Mesendoderm (in vitro differentiated cells): Measurements from ENCODE around the gene STOML1.

Experiments used
- DNase-seq: peaks from one replicate; pipeline ENCODE4 v3.0.0; 2013
- H2AK5ac ChIP-seq: 2 replicates; pipeline ENCODE4 v1.6.1; 2013; ENCODE audit warnings: low read length, inconsistent platforms
- H2BK120ac ChIP-seq: 2 replicates; pipeline ENCODE4 v1.6.1; 2013; ENCODE audit warnings: low read depth, mild to moderate bottlenecking, low read length, moderate library complexity, mixed read lengths
- H2BK15ac ChIP-seq: replicated peaks from 2 replicates; pipeline ENCODE4 v1.6.1; 2013; ENCODE audit warnings: low read depth, mild to moderate bottlenecking, moderate library complexity
- H2BK5ac ChIP-seq: 2 replicates; pipeline ENCODE4 v1.6.1; 2013; ENCODE audit warnings: low read length, inconsistent platforms
- H3K18ac ChIP-seq: 2 replicates; pipeline ENCODE4 v1.6.1; 2013; ENCODE audit warnings: mild to moderate bottlenecking, low read length, mixed read lengths
- H3K23ac ChIP-seq: one replicate; pipeline ENCODE4 v1.6.1; 2013; ENCODE audit warnings: low read length
- H3K27ac ChIP-seq: 2 replicates; pipeline ENCODE4 v1.5.1; 2013; ENCODE audit warnings: low read depth, mild to moderate bottlenecking, inconsistent platforms, low read length, moderate library complexity
- H3K27me3 ChIP-seq: 2 replicates; pipeline ENCODE4 v1.6.1; 2013; ENCODE audit warnings: low read length, control low read depth, mild to moderate bottlenecking, inconsistent platforms; ENCODE audit not compliant: insufficient read depth, poor library complexity
- H3K36me3 ChIP-seq: 2 replicates; pipeline ENCODE4 v1.6.1; 2013; ENCODE audit warnings: low read length, inconsistent platforms; ENCODE audit not compliant: control insufficient read depth, insufficient read depth
- H3K4ac ChIP-seq: one replicate; pipeline ENCODE4 v1.6.1; 2013; ENCODE audit warnings: low read depth, mild to moderate bottlenecking, low read length, moderate library complexity
- H3K4me1 ChIP-seq: 2 replicates; pipeline ENCODE4 v1.6.1; 2013; ENCODE audit warnings: low read depth, low read length, inconsistent platforms; ENCODE audit not compliant: control insufficient read depth
- H3K4me2 ChIP-seq: 2 replicates; pipeline ENCODE4 v1.6.1; 2013; ENCODE audit warnings: low read length
- H3K4me3 ChIP-seq: 2 replicates; pipeline ENCODE4 v1.5.1; 2013; ENCODE audit warnings: mild to moderate bottlenecking, low read length
- H3K56ac ChIP-seq: one replicate; pipeline ENCODE4 v1.6.1; 2013; ENCODE audit warnings: low read length
- H3K79me1 ChIP-seq: 2 replicates; pipeline ENCODE4 v1.6.1; 2013; ENCODE audit warnings: low read length, inconsistent platforms
- H3K79me2 ChIP-seq: 2 replicates; pipeline ENCODE4 v1.6.1; 2013; ENCODE audit warnings: mild to moderate bottlenecking, low read length; ENCODE audit not compliant: control insufficient read depth, insufficient read depth
- H3K9ac ChIP-seq: 2 replicates; pipeline ENCODE4 v1.6.1; 2013; ENCODE audit warnings: low read length, inconsistent platforms
- H4K5ac ChIP-seq: one replicate; pipeline ENCODE4 v1.6.1; 2013; ENCODE audit warnings: low read length
- H4K8ac ChIP-seq: one replicate; pipeline ENCODE4 v1.6.1; 2013; ENCODE audit warnings: low read depth, mild to moderate bottlenecking, control low read depth, low read length, moderate library complexity
- WGBS: extraction: QIAGEN DNeasy Blood & Tissue Kit; methylation state at CpG from one replicate; pipeline ENCODE4 v1.1.7; 2013; ENCODE audit warnings: low lambda C conversion rate, missing lambda C conversion rate; ENCODE audit not compliant: insufficient coverage; ENCODE audit errors: extremely low coverage; 5-methylcytosine and 5-hydroxymethylcytosine counted together

The STOML1 gene

DNA sequence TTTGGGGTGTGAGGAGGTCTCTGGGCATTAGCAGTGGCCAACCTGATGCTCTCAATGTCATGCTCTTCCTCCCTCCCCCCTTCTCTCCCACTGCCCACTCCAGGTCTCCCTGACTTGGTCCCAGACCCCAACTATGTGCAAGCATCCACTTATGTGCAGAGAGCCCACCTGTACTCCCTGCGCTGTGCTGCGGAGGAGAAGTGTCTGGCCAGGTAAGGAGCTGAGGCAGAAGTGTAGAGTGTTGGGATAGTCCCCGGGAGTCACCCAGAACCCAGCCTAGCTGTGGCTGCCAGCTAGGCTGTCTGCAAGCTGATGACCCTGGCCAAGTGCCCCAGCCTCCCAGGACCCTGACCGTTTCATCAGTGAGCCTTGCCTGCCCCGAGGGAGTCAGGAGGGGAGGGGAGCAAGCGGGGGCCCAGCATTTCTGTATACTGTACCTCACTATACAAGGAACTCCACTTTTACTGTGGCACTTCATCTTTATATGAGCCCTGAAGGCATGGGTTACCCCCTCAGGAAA is 49.3 kb downstream of the STOML1 start:
- Histone ChIP-seq H3K23ac (no peak overlapping the region), H2BK120ac (no peak overlapping the region), H3K4me1 (peaks cover 3% of the 10 kb centered on the region), H3K27me3 (no peaks in the 10 kb centered on the region), H3K9ac (no peak overlapping the region), H2AK5ac (no peak overlapping the region), H3K4me3 (no peak overlapping the region), H3K18ac (no peak overlapping the region), H2BK15ac (no peak overlapping the region), H3K36me3 (no peaks in the 10 kb centered on the region), H3K79me1 (no peaks in the 10 kb centered on the region), H3K4ac (no peak overlapping the region), H2BK5ac (no peak overlapping the region), H4K8ac (no peak overlapping the region), H3K4me2 (no peak overlapping the region), H3K27ac (no peak overlapping the region), H3K56ac (no peak overlapping the region), H3K79me2 (no peaks in the 10 kb centered on the region), H4K5ac (no peak overlapping the region)
- no peak for DNase-seq
- WGBS: no CpG with 5 or more reads among the region's 6 CpGs

DNA sequence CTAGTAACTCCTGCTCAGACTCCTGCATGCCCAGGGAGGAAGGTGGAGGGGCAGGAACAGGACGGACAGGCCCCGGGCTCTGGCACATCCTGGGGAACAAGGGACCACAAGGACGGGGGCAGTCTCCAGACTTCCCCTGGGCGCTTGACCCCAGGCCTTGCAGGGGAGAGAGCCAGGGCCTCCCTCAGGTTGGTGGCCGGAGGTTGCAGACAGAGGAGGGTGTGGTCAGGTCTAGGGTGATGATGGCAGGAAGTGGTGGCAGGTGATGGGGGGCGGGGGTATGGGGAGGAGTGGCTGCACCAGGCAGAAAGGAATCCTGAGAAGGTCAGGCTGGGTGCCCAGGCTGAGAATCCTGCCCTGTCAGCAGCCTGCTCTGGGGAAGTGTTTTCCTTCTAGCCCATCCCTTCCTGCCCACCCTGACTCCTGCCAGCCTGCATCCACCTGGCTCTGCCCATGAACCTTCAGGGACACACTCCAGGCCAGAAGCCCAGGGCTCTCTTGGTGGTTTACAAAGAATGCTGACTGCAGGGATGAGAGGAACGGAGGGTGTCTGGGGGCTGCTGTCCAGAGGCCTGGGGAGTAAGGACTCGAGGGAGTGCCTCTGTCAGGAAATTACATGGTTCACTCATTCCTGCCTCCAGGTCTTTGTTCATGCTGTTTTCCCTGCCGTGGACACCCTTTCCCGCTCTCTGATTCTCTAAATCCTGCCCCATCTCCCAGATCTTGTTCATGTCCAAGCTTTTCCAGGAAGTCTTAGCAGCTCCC is 50.0 kb downstream of the STOML1 start:
- no peak overlapping the region for H3K4me2 ChIP-seq
- no peak overlapping the region for H3K18ac ChIP-seq
- no peak overlapping the region for H2BK120ac ChIP-seq
- H3K4ac ChIP-seq: no peak overlapping the region
- DNase-seq: no peak
- no peak overlapping the region for H4K8ac ChIP-seq
- peaks cover 3% of the 10 kb centered on the region for H3K4me1 ChIP-seq
- H3K36me3 ChIP-seq: no peaks in the 10 kb centered on the region
- WGBS: no CpG with 5 or more reads among the region's 10 CpGs
- H3K27ac ChIP-seq: no peak overlapping the region
- no peaks in the 10 kb centered on the region for H3K27me3 ChIP-seq
- no peak overlapping the region for H3K4me3 ChIP-seq
- H2AK5ac ChIP-seq: no peak overlapping the region
- no peak overlapping the region for H3K9ac ChIP-seq
- H3K23ac ChIP-seq: no peak overlapping the region
- no peak overlapping the region for H4K5ac ChIP-seq
- no peak overlapping the region for H3K56ac ChIP-seq
- H2BK5ac ChIP-seq: no peak overlapping the region
- H2BK15ac ChIP-seq: no peak overlapping the region
- H3K79me2 ChIP-seq: no peaks in the 10 kb centered on the region
- no peaks in the 10 kb centered on the region for H3K79me1 ChIP-seq

DNA sequence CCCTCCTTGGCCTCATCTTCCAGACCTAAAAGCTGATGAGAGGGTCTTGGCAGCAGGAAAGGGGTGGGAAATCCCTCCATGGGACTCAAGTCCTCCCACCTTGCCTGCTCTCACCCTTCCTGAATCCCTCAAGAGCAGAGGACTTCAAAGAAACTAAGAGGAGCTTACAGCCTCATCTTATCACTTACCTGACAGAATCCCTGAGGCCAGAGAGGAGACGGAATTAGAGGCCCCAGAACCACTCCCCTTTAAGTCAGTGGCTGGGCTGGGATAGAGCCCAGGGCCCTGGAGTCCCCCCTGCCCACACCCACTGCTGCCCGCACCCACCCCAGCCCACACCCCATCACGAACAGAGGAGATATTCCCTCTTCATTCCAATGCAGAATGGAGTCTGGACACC is 50.6 kb downstream of the STOML1 start:
- Histone ChIP-seq H3K4me3 (no peak overlapping the region), H2AK5ac (no peak overlapping the region), H3K36me3 (no peaks in the 10 kb centered on the region), H3K4me2 (no peak overlapping the region), H3K9ac (no peak overlapping the region), H3K4me1 (peaks cover 3% of the 10 kb centered on the region), H3K18ac (no peak overlapping the region), H3K4ac (no peak overlapping the region), H3K27ac (no peak overlapping the region), H2BK120ac (no peak overlapping the region), H3K23ac (no peak overlapping the region), H3K56ac (no peak overlapping the region), H3K79me2 (no peaks in the 10 kb centered on the region), H3K27me3 (no peaks in the 10 kb centered on the region), H4K8ac (no peak overlapping the region), H4K5ac (no peak overlapping the region), H3K79me1 (no peaks in the 10 kb centered on the region), H2BK5ac (no peak overlapping the region), H2BK15ac (no peak overlapping the region)
- peak; percentile 64 for DNase-seq
- WGBS: no CpG with 5 or more reads among the region's 3 CpGs

DNA sequence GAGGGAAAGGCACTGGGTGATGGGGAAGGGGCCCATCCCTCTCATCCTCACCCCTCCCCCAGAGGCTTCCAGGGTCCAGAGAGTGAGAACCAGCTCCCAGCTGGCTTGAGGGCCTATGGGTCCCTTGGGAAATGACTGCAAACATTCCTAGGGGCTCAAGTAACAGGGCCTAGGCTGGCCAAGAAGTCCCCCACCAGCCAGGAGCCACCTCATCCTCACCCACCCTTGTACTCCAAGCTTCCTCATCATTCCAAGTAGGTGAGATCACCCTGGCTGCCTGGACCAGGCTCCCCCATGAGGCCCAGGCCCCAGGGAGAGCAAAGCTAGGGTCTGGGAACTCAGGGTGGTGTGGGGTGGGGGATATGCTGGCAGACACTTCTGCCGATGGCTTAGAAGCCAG is 51.1 kb downstream of the STOML1 start:
- no peaks in the 10 kb centered on the region for H3K36me3 ChIP-seq
- H2AK5ac ChIP-seq: no peak overlapping the region

DNA sequence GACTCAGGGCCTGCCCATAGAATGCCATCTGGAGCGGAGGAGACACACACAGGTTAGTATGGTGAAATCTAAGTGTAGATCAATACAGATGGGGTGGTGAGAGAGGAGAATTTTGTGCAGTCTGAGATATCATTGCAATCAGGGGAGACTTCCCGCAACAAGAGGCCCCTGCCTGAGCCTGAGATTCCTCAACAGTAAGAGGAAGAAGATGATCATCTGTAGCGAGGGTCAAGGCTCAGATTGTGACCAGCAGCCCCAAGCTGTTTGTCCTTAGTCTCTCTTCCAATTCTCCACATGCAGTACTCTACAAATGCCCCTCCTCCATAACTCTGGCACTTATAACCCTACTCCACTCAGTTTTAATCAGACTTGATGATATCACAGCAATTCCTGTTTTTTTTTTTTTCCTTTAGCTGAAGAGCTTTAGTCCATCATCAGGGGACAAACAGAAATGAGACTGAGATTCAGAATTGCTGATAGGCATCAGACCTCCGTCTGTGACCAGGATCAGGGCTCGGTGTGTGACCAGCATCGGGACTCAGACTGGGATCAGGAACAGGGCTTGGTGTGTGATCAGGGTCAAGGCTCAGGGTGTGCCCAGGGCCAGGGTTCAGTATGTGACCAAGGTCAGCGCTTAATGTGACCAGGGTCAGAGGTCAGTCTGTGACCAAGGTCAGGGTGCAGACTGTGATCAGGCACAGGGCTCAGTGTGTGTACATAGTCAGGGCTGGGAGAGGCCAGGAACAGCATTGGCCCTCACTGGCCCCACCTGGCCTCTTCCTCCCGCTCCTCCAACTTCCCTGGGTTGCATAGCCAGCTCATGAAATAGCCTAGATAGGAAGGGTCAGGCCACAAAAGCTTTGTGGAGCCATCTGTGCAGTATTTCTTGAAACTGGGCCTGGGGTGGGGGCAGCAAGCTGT is 51.8 kb downstream of the STOML1 start:
- Histone ChIP-seq H2AK5ac (no peak overlapping the region), H2BK120ac (no peak overlapping the region), H3K23ac (no peak overlapping the region), H4K5ac (no peak overlapping the region), H3K4me2 (no peak overlapping the region), H3K9ac (no peak overlapping the region), H3K4me1 (peaks cover 3% of the 10 kb centered on the region), H3K18ac (no peak overlapping the region), H3K4ac (no peak overlapping the region), H3K79me1 (no peaks in the 10 kb centered on the region), H3K27ac (no peak overlapping the region), H2BK15ac (no peak overlapping the region), H3K79me2 (no peaks in the 10 kb centered on the region), H3K56ac (no peak overlapping the region), H3K4me3 (no peak overlapping the region), H4K8ac (no peak overlapping the region), H2BK5ac (no peak overlapping the region), H3K36me3 (no peaks in the 10 kb centered on the region), H3K27me3 (no peaks in the 10 kb centered on the region)
- DNase-seq: no peak
- no CpG with 5 or more reads among the region's 8 CpGs for WGBS

More for the DNA sequence above, 51.1 kb downstream of the STOML1 start:
- no peak overlapping the region for H3K56ac ChIP-seq
- H4K5ac ChIP-seq: no peak overlapping the region
- no peaks in the 10 kb centered on the region for H3K79me2 ChIP-seq
- peak; percentile 87 for DNase-seq
- H3K27ac ChIP-seq: no peak overlapping the region
- no peak overlapping the region for H3K4me3 ChIP-seq
- WGBS: no CpG with 5 or more reads among the region's 1 CpG
- H3K4ac ChIP-seq: no peak overlapping the region
- no peak overlapping the region for H3K4me2 ChIP-seq
- H3K23ac ChIP-seq: no peak overlapping the region
- no peak overlapping the region for H4K8ac ChIP-seq
- peaks cover 3% of the 10 kb centered on the region for H3K4me1 ChIP-seq
- no peak overlapping the region for H2BK15ac ChIP-seq
- H2BK120ac ChIP-seq: no peak overlapping the region
- H3K9ac ChIP-seq: no peak overlapping the region
- no peak overlapping the region for H3K18ac ChIP-seq
- H3K79me1 ChIP-seq: no peaks in the 10 kb centered on the region
- H3K27me3 ChIP-seq: no peaks in the 10 kb centered on the region
- no peak overlapping the region for H2BK5ac ChIP-seq
